ENCODE results near the gene FRMD5.

The FRMD5 gene

DNA sequence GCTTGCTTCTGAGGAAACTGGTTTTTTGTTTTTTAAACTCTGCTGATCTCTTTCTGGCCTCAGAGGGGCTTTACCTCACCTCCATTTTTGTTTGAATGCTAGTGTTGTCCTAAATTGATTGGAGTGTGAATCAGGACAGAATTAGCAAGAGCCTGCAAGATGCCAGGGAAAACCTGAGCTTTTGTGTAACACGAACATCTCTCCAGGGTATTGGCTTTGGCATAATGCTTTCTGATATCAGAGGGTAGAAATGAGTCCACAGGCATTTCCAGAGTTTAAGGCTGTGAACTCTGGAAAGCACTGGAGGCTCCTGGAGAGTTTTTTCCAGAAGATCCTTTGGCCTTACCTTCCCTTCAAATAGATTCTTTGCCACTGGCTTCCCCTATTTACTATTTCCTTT, 281.1 kb downstream of the FRMD5 start:
- Histone ChIP-seq H3F3A (ENCODE audit: insufficient read depth, low read length) (no peaks in the 10 kb centered on the region), H3K36me3 (replicated peaks; ENCODE audit: insufficient read depth, low read length) (no peaks in the 10 kb centered on the region), H3K79me2 (ENCODE audit: low read length) (no peaks in the 10 kb centered on the region), H2AFZ (ENCODE audit: low read length) (no peak overlapping the region), H3K27ac (ENCODE audit: low read length) (no peak overlapping the region), H3K4me1 (ENCODE audit: low read length) (no peaks in the 10 kb centered on the region), H3K27me3 (replicated peaks; ENCODE audit: insufficient read depth, low read length) (no peaks in the 10 kb centered on the region), H3K9ac (ENCODE audit: low read length) (no peak overlapping the region), H3K9me2 (replicated peaks; ENCODE audit: insufficient read depth, low read length) (no peaks in the 10 kb centered on the region), H3K9me3 (replicated peaks; ENCODE audit: insufficient read depth, low read length) (no peaks in the 10 kb centered on the region), H3K4me3 (ENCODE audit: low read length) (no peak overlapping the region), H4K20me1 (ENCODE audit: insufficient read depth, low read length) (no peaks in the 10 kb centered on the region), H3K4me2 (ENCODE audit: low read depth, low read length) (no peak overlapping the region)
- DNase-seq = no peak
- TF ChIP-seq EZH2 (optimal IDR thresholded peaks at IDR 0.05; ENCODE audit: low read depth, low read length) (no peak), CTCF (IDR thresholded peaks at IDR 0.05; ENCODE audit: low read length) (no peak)

GRCh38 chr15:43913026-43913780, 281.9 kb downstream of the FRMD5 start:
- Histone ChIP-seq H3K4me2 (ENCODE audit: low read depth, low read length) (no peak overlapping the region), H3K27me3 (replicated peaks; ENCODE audit: insufficient read depth, low read length) (no peaks in the 10 kb centered on the region), H3K79me2 (ENCODE audit: low read length) (no peaks in the 10 kb centered on the region), H3K27ac (ENCODE audit: low read length) (no peak overlapping the region), H3K9ac (ENCODE audit: low read length) (no peak overlapping the region), H2AFZ (ENCODE audit: low read length) (no peak overlapping the region), H3K9me2 (replicated peaks; ENCODE audit: insufficient read depth, low read length) (no peaks in the 10 kb centered on the region), H3K4me1 (ENCODE audit: low read length) (no peaks in the 10 kb centered on the region), H3F3A (ENCODE audit: insufficient read depth, low read length) (no peaks in the 10 kb centered on the region), H4K20me1 (ENCODE audit: insufficient read depth, low read length) (no peaks in the 10 kb centered on the region), H3K9me3 (replicated peaks; ENCODE audit: insufficient read depth, low read length) (no peaks in the 10 kb centered on the region), H3K36me3 (replicated peaks; ENCODE audit: insufficient read depth, low read length) (no peaks in the 10 kb centered on the region), H3K4me3 (ENCODE audit: low read length) (no peak overlapping the region)
- TF ChIP-seq EZH2phosphoT487 (IDR thresholded peaks at IDR 0.05; ENCODE audit: low read length) (no peak), CTCF (IDR thresholded peaks at IDR 0.05; ENCODE audit: low read length) (no peak), EZH2 (optimal IDR thresholded peaks at IDR 0.05; ENCODE audit: low read depth, low read length) (no peak)
- DNase-seq = no peak

GRCh38 chr15:43912208-43912607, 282.9 kb downstream of the FRMD5 start:
- H3K4me2 ChIP-seq (ENCODE audit: low read depth, low read length) = no peak overlapping the region
- no peaks in the 10 kb centered on the region for H3K4me1 ChIP-seq (ENCODE audit: low read length)
- no peak overlapping the region for H3K27ac ChIP-seq (ENCODE audit: low read length)

More at GRCh38 chr15:43912208-43912607, 282.9 kb downstream of the FRMD5 start:
- Histone ChIP-seq H3F3A (ENCODE audit: insufficient read depth, low read length) (no peaks in the 10 kb centered on the region), H3K9me3 (replicated peaks; ENCODE audit: insufficient read depth, low read length) (no peaks in the 10 kb centered on the region), H3K4me3 (ENCODE audit: low read length) (no peak overlapping the region), H3K9me2 (replicated peaks; ENCODE audit: insufficient read depth, low read length) (no peaks in the 10 kb centered on the region), H3K79me2 (ENCODE audit: low read length) (no peaks in the 10 kb centered on the region), H3K9ac (ENCODE audit: low read length) (no peak overlapping the region), H3K36me3 (replicated peaks; ENCODE audit: insufficient read depth, low read length) (no peaks in the 10 kb centered on the region), H3K27me3 (replicated peaks; ENCODE audit: insufficient read depth, low read length) (no peaks in the 10 kb centered on the region), H4K20me1 (ENCODE audit: insufficient read depth, low read length) (no peaks in the 10 kb centered on the region), H2AFZ (ENCODE audit: low read length) (no peak overlapping the region)
- TF ChIP-seq EZH2phosphoT487 (IDR thresholded peaks at IDR 0.05; ENCODE audit: low read length) (no peak), CTCF (IDR thresholded peaks at IDR 0.05; ENCODE audit: low read length) (no peak), EZH2 (optimal IDR thresholded peaks at IDR 0.05; ENCODE audit: low read depth, low read length) (no peak)
- DNase-seq = no peak

All from MM.1S (cell line).